Smooth muscle cell (in vitro differentiated cells): ENCODE measurements around the gene ADGRF1. TPM values are rescaled to one million over a fixed set of nuclear protein-coding genes. Genes with fewer than 3 reads are reported as not detected.

Experiments
- DNase-seq: peaks from one replicate; lab custom pipeline; 2025; ENCODE audit not compliant: unreplicated experiment; lab: John Stamatoyannopoulos, UW
- H2AFZ ChIP-seq: fragments of 200-600 bp; sonication (generic); 2 replicates; pipeline ENCODE4 v1.6.0; 2016; ENCODE audit warnings: antibody characterized with exemption, low read depth, mild to moderate bottlenecking
- H3F3A ChIP-seq: fragments of 200-600 bp; sonication (generic); 2 replicates; pipeline ENCODE4 v1.6.0; 2017; ENCODE audit warnings: antibody characterized with exemption, low read depth
- H3K27ac ChIP-seq: fragments of 200-600 bp; sonication (generic); 2 replicates; pipeline ENCODE4 v1.5.1; 2016; ENCODE audit warnings: low read depth, mild to moderate bottlenecking
- H3K27me3 ChIP-seq: fragments of 200-600 bp; sonication (generic); 2 replicates; pipeline ENCODE4 v1.6.1; 2016; ENCODE audit warnings: low read depth, mild to moderate bottlenecking
- H3K36me3 ChIP-seq: fragments of 200-600 bp; sonication (generic); 2 replicates; pipeline ENCODE4 v1.5.1; 2016; ENCODE audit warnings: low read depth
- H3K4me1 ChIP-seq: fragments of 200-600 bp; sonication (generic); 2 replicates; pipeline ENCODE4 v1.5.1; 2016; ENCODE audit warnings: low read depth
- H3K4me2 ChIP-seq: fragments of 200-600 bp; sonication (generic); 2 replicates; pipeline ENCODE4 v1.6.0; 2016; ENCODE audit warnings: mild to moderate bottlenecking
- H3K4me3 ChIP-seq: fragments of 200-600 bp; sonication (generic); 2 replicates; pipeline ENCODE4 v1.5.1; 2016; ENCODE audit warnings: mild to moderate bottlenecking
- H3K79me2 ChIP-seq: fragments of 200-600 bp; sonication (generic); 2 replicates; pipeline ENCODE4 v1.6.0; 2016; ENCODE audit warnings: low read depth, mild to moderate bottlenecking
- H3K9ac ChIP-seq: fragments of 200-600 bp; sonication (generic); 2 replicates; pipeline ENCODE4 v1.6.0; 2016; ENCODE audit warnings: low read depth
- H3K9me3 ChIP-seq: fragments of 200-600 bp; sonication (generic); replicated peaks from 2 replicates; pipeline ENCODE4 v1.5.1; 2016; ENCODE audit warnings: low read depth
- H4K20me1 ChIP-seq: fragments of 200-600 bp; sonication (generic); 2 replicates; pipeline ENCODE4 v1.6.0; 2016; ENCODE audit warnings: low read depth
- CTCF ChIP-seq: fragments of 200-600 bp; sonication (generic); IDR thresholded peaks from 2 replicates; pipeline ENCODE4 v1.5.1; 2017; ENCODE audit warnings: borderline replicate concordance, mild to moderate bottlenecking, antibody characterized with exemption; ENCODE audit not compliant: insufficient read depth, poor library complexity, severe bottlenecking
- WGBS: methylation state at CpG from one replicate; pipeline ENCODE4 v1.1.7; 2016; ENCODE audit warnings: low lambda C conversion rate; 5-methylcytosine and 5-hydroxymethylcytosine counted together
- polyA plus RNA-seq: library from polyadenylated mRNA; unstranded; fragments of >200 nt; fragmentation: Nextera tagmentation; extraction: Ambion mirVana; gene quantifications from 2 replicates; pipeline ENCODE4 v1.2.1, GENCODE V29; 2016
- total RNA-seq: library from RNA; depleted of rRNA; stranded (reverse); fragments of >200 nt; gene quantifications from 2 replicates; pipeline ENCODE4 v1.2.3, GENCODE V29; 2014

Gene ADGRF1
- total and polyA plus RNA-seq, 2 experiments from 2014 or later, result not detected

GRCh38 chr6:47071681-47072080 is 29.5 kb upstream of the ADGRF1 start:
- WGBS, result 65% methylated on average over 1 of the region's 1 CpG
- H3K9me3 ChIP-seq, result no peaks in the 10 kb centered on the region
- no peak overlapping the region for H3K9ac ChIP-seq
- H3K27ac ChIP-seq, result no peak overlapping the region
- no peak for DNase-seq
- no peaks in the 10 kb centered on the region for H3K79me2 ChIP-seq
- no peaks in the 10 kb centered on the region for H4K20me1 ChIP-seq
- peaks cover 12% of the 10 kb centered on the region for H3K4me1 ChIP-seq
- H3F3A ChIP-seq, result peaks cover 11% of the 10 kb centered on the region
- no peak overlapping the region for H2AFZ ChIP-seq
- TF ChIP-seq CTCF, result no peak
- H3K4me2 ChIP-seq, result no peak overlapping the region
- H3K4me3 ChIP-seq, result no peak overlapping the region
- no peaks in the 10 kb centered on the region for H3K27me3 ChIP-seq
- no peaks in the 10 kb centered on the region for H3K36me3 ChIP-seq

- Histone ChIP-seq H3K27ac (no peak overlapping the region), H3K4me1 (no peaks in the 10 kb centered on the region), H3F3A (peaks cover 4% of the 10 kb centered on the region), H3K79me2 (no peaks in the 10 kb centered on the region), H3K36me3 (no peaks in the 10 kb centered on the region), H3K27me3 (no peaks in the 10 kb centered on the region), H3K4me2 (no peak overlapping the region), H3K9me3 (no peaks in the 10 kb centered on the region), H4K20me1 (no peaks in the 10 kb centered on the region), H3K4me3 (no peak overlapping the region), H3K9ac (no peak overlapping the region), H2AFZ (no peak overlapping the region)
- no peak for DNase-seq
- 87% methylated on average over 3 of the region's 3 CpGs for WGBS
- no peak for TF ChIP-seq CTCF
Measured at GRCh38 chr6:47070461-47070860, 28.3 kb upstream of the ADGRF1 start.

- no peaks in the 10 kb centered on the region for H3K36me3 ChIP-seq
- no peak for TF ChIP-seq CTCF
- H3F3A ChIP-seq, result peaks cover 4% of the 10 kb centered on the region
- no peaks in the 10 kb centered on the region for H3K27me3 ChIP-seq
- H4K20me1 ChIP-seq, result no peaks in the 10 kb centered on the region
- no peak overlapping the region for H3K4me3 ChIP-seq
- H2AFZ ChIP-seq, result no peak overlapping the region
- H3K79me2 ChIP-seq, result no peaks in the 10 kb centered on the region
- DNase-seq, result no peak
- H3K9me3 ChIP-seq, result no peaks in the 10 kb centered on the region
- no peak overlapping the region for H3K9ac ChIP-seq
- no peak overlapping the region for H3K27ac ChIP-seq
- H3K4me1 ChIP-seq, result no peaks in the 10 kb centered on the region
- no peak overlapping the region for H3K4me2 ChIP-seq
- 91% methylated on average over 2 of the region's 2 CpGs for WGBS
Measured at GRCh38 chr6:47069156-47069555, 27.0 kb upstream of the ADGRF1 start.

- 100% methylated on average over 1 of the region's 1 CpG for whole genome bisulfite sequencing
- no peak overlapping the region for H3K4me3 ChIP-seq
Measured at GRCh38 chr6:47066418-47066817, 24.3 kb upstream of the ADGRF1 start.

More at GRCh38 chr6:47066418-47066817, 24.3 kb upstream of the ADGRF1 start:
- H3K36me3 ChIP-seq, result no peaks in the 10 kb centered on the region
- no peak overlapping the region for H3K27ac ChIP-seq
- TF ChIP-seq CTCF, result no peak
- no peaks in the 10 kb centered on the region for H3K9me3 ChIP-seq
- H3K4me1 ChIP-seq, result no peaks in the 10 kb centered on the region
- no peaks in the 10 kb centered on the region for H4K20me1 ChIP-seq
- H3K27me3 ChIP-seq, result no peaks in the 10 kb centered on the region
- no peaks in the 10 kb centered on the region for H3K79me2 ChIP-seq
- H3K4me2 ChIP-seq, result no peak overlapping the region
- H3K9ac ChIP-seq, result no peak overlapping the region
- no peak for DNase-seq
- H2AFZ ChIP-seq, result no peak overlapping the region
- no peaks in the 10 kb centered on the region for H3F3A ChIP-seq
